NCI-H226 (cell line): Measurements from ENCODE around the gene SLC7A14.

Experiments used
- DNase-seq: peaks from one replicate; pipeline ENCODE4 v3.0.0-alpha.2; 2015

Gene SLC7A14

GRCh38 chr3:170496026-170496867, 89.6 kb downstream of the SLC7A14 start:
- no peak for DNase-seq

- no peak for DNase-seq
Observed at GRCh38 chr3:170494766-170495165, 91.1 kb downstream of the SLC7A14 start.

- DNase-seq = no peak
Observed at GRCh38 chr3:170493712-170494182, 92.1 kb downstream of the SLC7A14 start.

GRCh38 chr3:170491901-170492300, 94.0 kb downstream of the SLC7A14 start:
- no peak for DNase-seq

- DNase-seq = no peak
Observed at GRCh38 chr3:170490828-170491560, 94.9 kb downstream of the SLC7A14 start.

- peak; percentile 69 for DNase-seq
Observed at GRCh38 chr3:170488802-170489201, 97.1 kb downstream of the SLC7A14 start.

GRCh38 chr3:170487031-170487430, 98.8 kb downstream of the SLC7A14 start:
- DNase-seq = no peak

- DNase-seq = no peak
Observed at GRCh38 chr3:170486398-170486797, 99.5 kb downstream of the SLC7A14 start.

- no peak for DNase-seq
Observed at GRCh38 chr3:170485696-170486095, 100.2 kb downstream of the SLC7A14 start.

GRCh38 chr3:170485294-170485693, 100.6 kb downstream of the SLC7A14 start:
- no peak for DNase-seq

GRCh38 chr3:170484869-170485268, 101.0 kb downstream of the SLC7A14 start:
- no peak for DNase-seq

GRCh38 chr3:170483485-170484262, 102.2 kb downstream of the SLC7A14 start:
- peak; percentile 53 for DNase-seq

GRCh38 chr3:170482199-170482598, 103.7 kb downstream of the SLC7A14 start:
- DNase-seq = no peak

GRCh38 chr3:170480111-170480510, 105.8 kb downstream of the SLC7A14 start:
- DNase-seq = no peak

- DNase-seq = no peak
Observed at GRCh38 chr3:170477395-170477794, 108.5 kb downstream of the SLC7A14 start.

- DNase-seq = peak; percentile 93
Observed at GRCh38 chr3:170476291-170476690, 109.6 kb downstream of the SLC7A14 start.

- no peak for DNase-seq
Observed at GRCh38 chr3:170475092-170475685, 110.7 kb downstream of the SLC7A14 start.

- no peak for DNase-seq
Observed at GRCh38 chr3:170473358-170473757, 112.5 kb downstream of the SLC7A14 start.

- DNase-seq = no peak
Observed at GRCh38 chr3:170471149-170471548, 114.7 kb downstream of the SLC7A14 start.

- DNase-seq = peak; percentile 19
Observed at GRCh38 chr3:170470063-170471016, 115.5 kb downstream of the SLC7A14 start.
